Measurements from ENCODE around the gene PBXIP1. TPM values are rescaled to one million over a fixed set of nuclear protein-coding genes. Genes with fewer than 3 reads are reported as not detected.

Gene PBXIP1
- total RNA-seq, 2 experiments from 2014 or later: 23.8 to 37.7 TPM

- Histone ChIP-seq H3K4me1 (ENCODE audit: insufficient read depth, low read length, poor library complexity, severe bottlenecking) (peaks cover 63% of the 10 kb centered on the region), H3K36me3 (ENCODE audit: insufficient read depth, low read length) (peaks cover 17% of the 10 kb centered on the region), H4K20me1 (ENCODE audit: insufficient read depth, low read length) (no peaks in the 10 kb centered on the region), H3K27ac (ENCODE audit: low read depth, low read length, poor library complexity, severe bottlenecking) (peak overlapping the region; percentile 87), H2AFZ (ENCODE audit: low read length) (peak overlapping the region; percentile 37; the same call in 1 of the 2 replicates), H3K9me2 (ENCODE audit: insufficient read depth, low read length) (no peaks in the 10 kb centered on the region), H3K9me3 (ENCODE audit: low read length) (no peaks in the 10 kb centered on the region), H3K4me2 (ENCODE audit: low read length) (peak overlapping the region; percentile 85), H3K79me2 (ENCODE audit: insufficient read depth, low read depth, low read length) (peaks cover 26% of the 10 kb centered on the region; the same call in 1 of the 2 replicates), H3K4me3 (ENCODE audit: low read depth, low read length, poor library complexity, severe bottlenecking) (peak overlapping the region; percentile 72)
- CTCF ChIA-PET (ENCODE audit: unreplicated experiment): interaction anchor here (0.6 kb wide), 1 partner anchor 82 kb away, joined by 4 read pairs; the partner anchor contains the start of gene KCNN3
- DNase-seq (ENCODE audit: low spot score): peak; percentile 80
- no TSS peak for BruUV-seq (replicated peaks)
- 0 out of 2 replicates have a peak, but pooled peaks have one; percentile 18 for TF ChIP-seq CTCF (conservative IDR thresholded peaks at IDR 0.05; ENCODE audit: low read length)
- no peak for TF ChIP-seq EZH2phosphoT487 (IDR thresholded peaks at IDR 0.05; ENCODE audit: borderline replicate concordance, low read depth, low read length)
- POLR2A ChIA-PET: interaction anchor here (0.6 to 1.0 kb wide), 2 partner anchors 9 to 31 kb away, joined by 3 to 4 read pairs; partner anchors contain the start of gene FLAD1
- intact Hi-C loops (cut with micrococcal nuclease; ENCODE audit: unreplicated experiment): no loop called here
Measured at GRCh38 chr1:154951901-154952657, 3.8 kb downstream of the PBXIP1 start.

- Histone ChIP-seq H4K20me1 (ENCODE audit: insufficient read depth, low read length) (no peaks in the 10 kb centered on the region), H3K36me3 (ENCODE audit: insufficient read depth, low read length) (peaks cover 35% of the 10 kb centered on the region), H3K4me2 (ENCODE audit: low read length) (no peak overlapping the region), H3K4me3 (ENCODE audit: low read depth, low read length, poor library complexity, severe bottlenecking) (no peak overlapping the region), H3K9me3 (ENCODE audit: low read length) (no peaks in the 10 kb centered on the region), H3K4me1 (ENCODE audit: insufficient read depth, low read length, poor library complexity, severe bottlenecking) (peaks cover 56% of the 10 kb centered on the region), H3K27ac (ENCODE audit: low read depth, low read length, poor library complexity, severe bottlenecking) (no peak overlapping the region), H3K79me2 (ENCODE audit: insufficient read depth, low read depth, low read length) (peaks cover 10% of the 10 kb centered on the region; the same call in 1 of the 2 replicates), H3K9me2 (ENCODE audit: insufficient read depth, low read length) (no peaks in the 10 kb centered on the region), H2AFZ (ENCODE audit: low read length) (no peak overlapping the region)
- no peak for TF ChIP-seq CTCF (conservative IDR thresholded peaks at IDR 0.05; ENCODE audit: low read length)
- no peak for TF ChIP-seq EZH2phosphoT487 (IDR thresholded peaks at IDR 0.05; ENCODE audit: borderline replicate concordance, low read depth, low read length)
- POLR2A ChIA-PET: no interaction called here
- intact Hi-C loops (cut with micrococcal nuclease; ENCODE audit: unreplicated experiment): no loop called here
- CTCF ChIA-PET (ENCODE audit: unreplicated experiment): no interaction called here
- no TSS peak for BruUV-seq (replicated peaks)
- no peak for DNase-seq (ENCODE audit: low spot score)
Measured at GRCh38 chr1:154948079-154948478, 7.8 kb downstream of the PBXIP1 start.

Data from OCI-LY7 (cell line).